K562 (cell line): Measurements from ENCODE around the gene EBI3. TPM values are rescaled to one million over a fixed set of nuclear protein-coding genes. Genes with fewer than 3 reads are reported as not detected.

Source experiments
- KDM5B ChIP-seq: fragments of 200-600 bp; sonication (generic); IDR thresholded peaks from 2 replicates; pipeline ENCODE4 v1.6.1; 2012; ENCODE audit warnings: low read depth, mild to moderate bottlenecking, moderate library complexity, low read length, control low read depth, inconsistent platforms; ENCODE audit not compliant: insufficient replicate concordance
- MTF1 ChIP-seq: fragments of 250-450 bp; sonication (Bioruptor Pico); IDR thresholded peaks from 2 replicates; pipeline ENCODE4 v1.9.0; 2021; ENCODE audit warnings: moderate library complexity, mild to moderate bottlenecking, inconsistent platforms, borderline replicate concordance
- PHF21A ChIP-seq: fragments of 450-650 bp; IDR thresholded peaks from 2 replicates; pipeline ENCODE4 v1.6.1; 2017; ENCODE audit warnings: low read depth, borderline replicate concordance
- SMAD4 ChIP-seq: fragments of 250-450 bp; sonication (Bioruptor Pico); conservative IDR thresholded peaks from 2 replicates; pipeline ENCODE4 v1.8.0; 2021; ENCODE audit warnings: inconsistent platforms, mild to moderate bottlenecking, moderate library complexity
- SMARCB1 ChIP-seq: IDR thresholded peaks from 2 replicates; pipeline ENCODE4 v1.6.1; 2011; ENCODE audit warnings: improper control_type of control experiment, low read depth; ENCODE audit not compliant: insufficient read length
- SMARCC2 ChIP-seq: fragments of 450-650 bp; IDR thresholded peaks from 2 replicates; pipeline ENCODE4 v1.6.1; 2017; ENCODE audit warnings: antibody characterized with exemption, moderate library complexity, mild to moderate bottlenecking, low read depth
- THAP7 ChIP-seq: fragments of 250-450 bp; sonication (Bioruptor Pico); IDR thresholded peaks from 2 replicates; pipeline ENCODE4 v1.5.0; 2021
- ZEB2 ChIP-seq: fragments of 450-650 bp; IDR thresholded peaks from 2 replicates; pipeline ENCODE4 v1.6.1; 2016
- ZNF274 ChIP-seq: IDR thresholded peaks from 2 replicates; pipeline ENCODE4 v1.6.1; 2011; ENCODE audit warnings: low read depth, mild to moderate bottlenecking, low read length, moderate library complexity, borderline replicate concordance
- polyA plus RNA-seq, 8 experiments: library from polyadenylated mRNA; depleted of rRNA in 4 of 8; stranded (reverse) in 5 of 8; unstranded in 3 of 8; fragments of >200 nt; fragmentation: Nextera tagmentation in 2 of 8; fragmentation: Illumina TruSeq in 1 of 8; extraction: Ambion mirVana in 2 of 8; extraction: Trizol in 1 of 8; gene quantifications; 2 replicates each; pipeline versions ENCODE4 v1.2.1 to v1.2.3, GENCODE V29; 2011 to 2014; ENCODE audit warnings: inconsistent platforms in 1 of 8, missing spikeins in 1 of 8
- total RNA-seq, 7 experiments: library from RNA; depleted of rRNA in 6 of 7; stranded (reverse); fragments of >200 nt in 6 of 7; fragmentation: Illumina TruSeq in 2 of 7; extraction: Trizol in 2 of 7; gene quantifications; 2 replicates each; pipeline versions ENCODE4 v1.2.1 to v1.2.3, GENCODE V29; 2011 to 2021; ENCODE audit warnings: low replicate concordance in 1 of 7
- TF ChIP-seq, protein P1 (sequence below), 2 experiments: fragments of 450-650 bp; formaldehyde crosslinking in 1 of 2; IDR thresholded peaks; 2 replicates each; pipeline versions ENCODE4 v1.4.0 to v1.6.1; 2014 to 2020; ENCODE audit warnings: mild to moderate bottlenecking in 2 of 2, borderline replicate concordance in 1 of 2, low read depth in 1 of 2
- TF ChIP-seq, protein P2 (sequence below): fragments of 250-450 bp; sonication (Bioruptor Pico); IDR thresholded peaks from 2 replicates; pipeline ENCODE4 v1.4.0; 2020

The EBI3 gene
- total and polyA plus RNA-seq, 9 of the 15 experiments (the other 6 are each of a cell fraction or from before 2014, with no cell fraction given), result 0.08 to 0.35 (median 0.22) TPM; not detected in 6

- TF ChIP-seq, protein P1, sequence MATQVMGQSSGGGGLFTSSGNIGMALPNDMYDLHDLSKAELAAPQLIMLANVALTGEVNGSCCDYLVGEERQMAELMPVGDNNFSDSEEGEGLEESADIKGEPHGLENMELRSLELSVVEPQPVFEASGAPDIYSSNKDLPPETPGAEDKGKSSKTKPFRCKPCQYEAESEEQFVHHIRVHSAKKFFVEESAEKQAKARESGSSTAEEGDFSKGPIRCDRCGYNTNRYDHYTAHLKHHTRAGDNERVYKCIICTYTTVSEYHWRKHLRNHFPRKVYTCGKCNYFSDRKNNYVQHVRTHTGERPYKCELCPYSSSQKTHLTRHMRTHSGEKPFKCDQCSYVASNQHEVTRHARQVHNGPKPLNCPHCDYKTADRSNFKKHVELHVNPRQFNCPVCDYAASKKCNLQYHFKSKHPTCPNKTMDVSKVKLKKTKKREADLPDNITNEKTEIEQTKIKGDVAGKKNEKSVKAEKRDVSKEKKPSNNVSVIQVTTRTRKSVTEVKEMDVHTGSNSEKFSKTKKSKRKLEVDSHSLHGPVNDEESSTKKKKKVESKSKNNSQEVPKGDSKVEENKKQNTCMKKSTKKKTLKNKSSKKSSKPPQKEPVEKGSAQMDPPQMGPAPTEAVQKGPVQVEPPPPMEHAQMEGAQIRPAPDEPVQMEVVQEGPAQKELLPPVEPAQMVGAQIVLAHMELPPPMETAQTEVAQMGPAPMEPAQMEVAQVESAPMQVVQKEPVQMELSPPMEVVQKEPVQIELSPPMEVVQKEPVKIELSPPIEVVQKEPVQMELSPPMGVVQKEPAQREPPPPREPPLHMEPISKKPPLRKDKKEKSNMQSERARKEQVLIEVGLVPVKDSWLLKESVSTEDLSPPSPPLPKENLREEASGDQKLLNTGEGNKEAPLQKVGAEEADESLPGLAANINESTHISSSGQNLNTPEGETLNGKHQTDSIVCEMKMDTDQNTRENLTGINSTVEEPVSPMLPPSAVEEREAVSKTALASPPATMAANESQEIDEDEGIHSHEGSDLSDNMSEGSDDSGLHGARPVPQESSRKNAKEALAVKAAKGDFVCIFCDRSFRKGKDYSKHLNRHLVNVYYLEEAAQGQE (IDR thresholded peaks at IDR 0.05; ENCODE audit: borderline replicate concordance), result peak; percentile 78
- TF ChIP-seq, protein P1 (CRISPR knock-in tag; IDR thresholded peaks at IDR 0.05; ENCODE audit: low read depth), result no peak
- no peak for TF ChIP-seq KDM5B
- no peak for TF ChIP-seq THAP7 (CRISPR knock-in tag)
- no peak for TF ChIP-seq SMARCB1
- no peak for TF ChIP-seq MTF1
- TF ChIP-seq PHF21A, result no peak
- no peak for TF ChIP-seq SMAD4 (CRISPR knock-in tag)
- TF ChIP-seq SMARCC2, result no peak
- TF ChIP-seq ZEB2, result no peak; the same call in 1 of the 2 replicates
- TF ChIP-seq, protein P2, sequence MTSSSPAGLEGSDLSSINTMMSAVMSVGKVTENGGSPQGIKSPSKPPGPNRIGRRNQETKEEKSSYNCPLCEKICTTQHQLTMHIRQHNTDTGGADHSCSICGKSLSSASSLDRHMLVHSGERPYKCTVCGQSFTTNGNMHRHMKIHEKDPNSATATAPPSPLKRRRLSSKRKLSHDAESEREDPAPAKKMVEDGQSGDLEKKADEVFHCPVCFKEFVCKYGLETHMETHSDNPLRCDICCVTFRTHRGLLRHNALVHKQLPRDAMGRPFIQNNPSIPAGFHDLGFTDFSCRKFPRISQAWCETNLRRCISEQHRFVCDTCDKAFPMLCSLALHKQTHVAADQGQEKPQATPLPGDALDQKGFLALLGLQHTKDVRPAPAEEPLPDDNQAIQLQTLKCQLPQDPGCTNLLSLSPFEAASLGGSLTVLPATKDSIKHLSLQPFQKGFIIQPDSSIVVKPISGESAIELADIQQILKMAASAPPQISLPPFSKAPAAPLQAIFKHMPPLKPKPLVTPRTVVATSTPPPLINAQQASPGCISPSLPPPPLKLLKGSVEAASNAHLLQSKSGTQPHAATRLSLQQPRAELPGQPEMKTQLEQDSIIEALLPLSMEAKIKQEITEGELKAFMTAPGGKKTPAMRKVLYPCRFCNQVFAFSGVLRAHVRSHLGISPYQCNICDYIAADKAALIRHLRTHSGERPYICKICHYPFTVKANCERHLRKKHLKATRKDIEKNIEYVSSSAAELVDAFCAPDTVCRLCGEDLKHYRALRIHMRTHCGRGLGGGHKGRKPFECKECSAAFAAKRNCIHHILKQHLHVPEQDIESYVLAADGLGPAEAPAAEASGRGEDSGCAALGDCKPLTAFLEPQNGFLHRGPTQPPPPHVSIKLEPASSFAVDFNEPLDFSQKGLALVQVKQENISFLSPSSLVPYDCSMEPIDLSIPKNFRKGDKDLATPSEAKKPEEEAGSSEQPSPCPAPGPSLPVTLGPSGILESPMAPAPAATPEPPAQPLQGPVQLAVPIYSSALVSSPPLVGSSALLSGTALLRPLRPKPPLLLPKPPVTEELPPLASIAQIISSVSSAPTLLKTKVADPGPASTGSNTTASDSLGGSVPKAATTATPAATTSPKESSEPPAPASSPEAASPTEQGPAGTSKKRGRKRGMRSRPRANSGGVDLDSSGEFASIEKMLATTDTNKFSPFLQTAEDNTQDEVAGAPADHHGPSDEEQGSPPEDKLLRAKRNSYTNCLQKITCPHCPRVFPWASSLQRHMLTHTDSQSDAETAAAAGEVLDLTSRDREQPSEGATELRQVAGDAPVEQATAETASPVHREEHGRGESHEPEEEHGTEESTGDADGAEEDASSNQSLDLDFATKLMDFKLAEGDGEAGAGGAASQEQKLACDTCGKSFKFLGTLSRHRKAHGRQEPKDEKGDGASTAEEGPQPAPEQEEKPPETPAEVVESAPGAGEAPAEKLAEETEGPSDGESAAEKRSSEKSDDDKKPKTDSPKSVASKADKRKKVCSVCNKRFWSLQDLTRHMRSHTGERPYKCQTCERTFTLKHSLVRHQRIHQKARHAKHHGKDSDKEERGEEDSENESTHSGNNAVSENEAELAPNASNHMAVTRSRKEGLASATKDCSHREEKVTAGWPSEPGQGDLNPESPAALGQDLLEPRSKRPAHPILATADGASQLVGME, result no peak
- no peak for TF ChIP-seq ZNF274
Observed at GRCh38 chr19:4267101-4267900, 38.0 kb downstream of the EBI3 start (continued).
